Midbrain (tissue), 1 donor: ENCODE results near the gene ZC2HC1C.
"Not testable (repeated sequence)": the region's sequence is repeated elsewhere in the genome, so short reads cannot be mapped to it uniquely, and the experiment has no call there.

Experiments used
- DNase-seq: peaks from one replicate; lab custom pipeline; 2025; lab: John Stamatoyannopoulos, UW

The ZC2HC1C gene

GRCh38 chr14:75053396-75054291 is 15.8 kb upstream of the ZC2HC1C start:
- no peak for DNase-seq

- no peak for DNase-seq
These were observed 15.0 kb upstream of the ZC2HC1C start for GRCh38 chr14:75054421-75054820.

GRCh38 chr14:75059642-75060041 is 9.8 kb upstream of the ZC2HC1C start:
- no peak for DNase-seq

- no peak for DNase-seq
These were observed 9.0 kb upstream of the ZC2HC1C start for GRCh38 chr14:75060420-75060819.

GRCh38 chr14:75063013-75063412 is 6.4 kb upstream of the ZC2HC1C start:
- DNase-seq: no peak

GRCh38 chr14:75063491-75064204 is 5.8 kb upstream of the ZC2HC1C start, which contains the start of gene ACYP1:
TSS of gene ACYP1 (minus strand) at chr14:75064024. CDS start at chr14:75063553, 471 bp downstream.
- DNase-seq: peak; percentile 90

GRCh38 chr14:75064205-75064567 is 5.3 kb upstream of the ZC2HC1C start:
- no peak for DNase-seq

GRCh38 chr14:75066691-75067090 is 2.8 kb upstream of the ZC2HC1C start:
- DNase-seq: no peak

- DNase-seq: no peak
These were observed 2.2 kb upstream of the ZC2HC1C start for GRCh38 chr14:75067212-75067611.

GRCh38 chr14:75067765-75068164 is 1.7 kb upstream of the ZC2HC1C start:
- DNase-seq: not testable (repeated sequence)

- DNase-seq: no peak
These were observed 934 bp upstream of the ZC2HC1C start for GRCh38 chr14:75068294-75069120.

GRCh38 chr14:75069811-75070145 is 337 bp downstream of the ZC2HC1C start:
- peak; percentile 22 for DNase-seq

GRCh38 chr14:75070383-75070782 is 942 bp downstream of the ZC2HC1C start:
- DNase-seq: no peak

GRCh38 chr14:75077794-75078193 is 8.4 kb downstream of the ZC2HC1C start:
- no peak for DNase-seq

- no peak for DNase-seq
These were observed 10.1 kb downstream of the ZC2HC1C start for GRCh38 chr14:75079521-75079920.

- no peak for DNase-seq
These were observed 12.3 kb downstream of the ZC2HC1C start for GRCh38 chr14:75081660-75082229.

- no peak for DNase-seq
These were observed 13.8 kb downstream of the ZC2HC1C start for GRCh38 chr14:75083271-75083670.

- DNase-seq: no peak
These were observed 15.1 kb downstream of the ZC2HC1C start for GRCh38 chr14:75084513-75084912.

GRCh38 chr14:75088153-75088552 is 18.7 kb downstream of the ZC2HC1C start:
- DNase-seq: no peak

GRCh38 chr14:75088566-75089373 is 19.3 kb downstream of the ZC2HC1C start:
- DNase-seq: peak; percentile 77

GRCh38 chr14:75090353-75090752 is 20.9 kb downstream of the ZC2HC1C start:
- no peak for DNase-seq
